Measurements from ENCODE around the gene HOXA13.

The HOXA13 gene

GRCh38 chr7:27199849-27200760 lies at the start of gene HOXA13:
HOXA13 (minus strand) TSS chr7:27200091; CDS start chr7:27200077, 14 bp downstream.
- peak; percentile 48 for DNase-seq

- no peak for DNase-seq
Measured at GRCh38 chr7:27248911-27249723, 49.2 kb upstream of the HOXA13 start.

- DNase-seq, result no peak
Measured at GRCh38 chr7:27248427-27248806, 48.5 kb upstream of the HOXA13 start.

GRCh38 chr7:27247452-27248426 lies 47.8 kb upstream of the HOXA13 start:
- DNase-seq, result no peak

GRCh38 chr7:27247000-27247399 lies 47.1 kb upstream of the HOXA13 start:
- DNase-seq, result no peak

- no peak for DNase-seq
Measured at GRCh38 chr7:27245798-27246691, 46.2 kb upstream of the HOXA13 start.

- no peak for DNase-seq
Measured at GRCh38 chr7:27245124-27245797, 45.4 kb upstream of the HOXA13 start.

GRCh38 chr7:27244488-27245123 lies 44.7 kb upstream of the HOXA13 start:
- no peak for DNase-seq

- no peak for DNase-seq
Measured at GRCh38 chr7:27243340-27244163, 43.7 kb upstream of the HOXA13 start.

GRCh38 chr7:27242555-27243339 lies 42.9 kb upstream of the HOXA13 start, which contains the start of gene EVX1:
EVX1 (plus strand) TSS chr7:27242802; CDS start chr7:27243031, 229 bp downstream.
- no peak for DNase-seq

- DNase-seq, result no peak
Measured at GRCh38 chr7:27242154-27242553, 42.3 kb upstream of the HOXA13 start.

- no peak for DNase-seq
Measured at GRCh38 chr7:27241189-27242056, 41.5 kb upstream of the HOXA13 start.

GRCh38 chr7:27240015-27240731 lies 40.3 kb upstream of the HOXA13 start:
- DNase-seq, result no peak

- no peak for DNase-seq
Measured at GRCh38 chr7:27239387-27240014, 39.6 kb upstream of the HOXA13 start.

GRCh38 chr7:27238979-27239386 lies 39.1 kb upstream of the HOXA13 start:
- no peak for DNase-seq

- no peak for DNase-seq
Measured at GRCh38 chr7:27237735-27238334, 37.9 kb upstream of the HOXA13 start.

Data from CD4-positive, alpha-beta T cell treated with Interleukin-6 for 4 hours (primary cell).